Stromal cell of bone marrow (primary cell): ENCODE measurements around the gene SLC13A3.

Experiments used
- DNase-seq: peaks from one replicate; pipeline ENCODE4 v3.0.0-alpha.2; 2012; ENCODE audit warnings: low read depth

Gene SLC13A3

GRCh38 chr20:46605978-46606816 is 45.1 kb downstream of the SLC13A3 start:
- no peak for DNase-seq

- no peak for DNase-seq
These were observed 46.1 kb downstream of the SLC13A3 start for GRCh38 chr20:46605181-46605580.

GRCh38 chr20:46604551-46605133 is 46.6 kb downstream of the SLC13A3 start:
- DNase-seq = no peak

GRCh38 chr20:46602429-46602828 is 48.8 kb downstream of the SLC13A3 start:
- no peak for DNase-seq

GRCh38 chr20:46601603-46602122 is 49.6 kb downstream of the SLC13A3 start:
- no peak for DNase-seq

- DNase-seq = no peak
These were observed 50.9 kb downstream of the SLC13A3 start for GRCh38 chr20:46600286-46600752.

GRCh38 chr20:46599227-46599987 is 51.9 kb downstream of the SLC13A3 start:
- DNase-seq = no peak

GRCh38 chr20:46595933-46596332 is 55.3 kb downstream of the SLC13A3 start:
- no peak for DNase-seq

GRCh38 chr20:46594725-46595124 is 56.5 kb downstream of the SLC13A3 start:
- no peak for DNase-seq

GRCh38 chr20:46592580-46593362 is 58.5 kb downstream of the SLC13A3 start:
- no peak for DNase-seq

- DNase-seq = no peak
These were observed 60.8 kb downstream of the SLC13A3 start for GRCh38 chr20:46590443-46590842.

- no peak for DNase-seq
These were observed 62.4 kb downstream of the SLC13A3 start for GRCh38 chr20:46588532-46589511.

GRCh38 chr20:46587986-46588385 is 63.3 kb downstream of the SLC13A3 start:
- no peak for DNase-seq

GRCh38 chr20:46586724-46587123 is 64.5 kb downstream of the SLC13A3 start:
- DNase-seq = no peak

GRCh38 chr20:46584508-46584907 is 66.8 kb downstream of the SLC13A3 start:
- DNase-seq = no peak

GRCh38 chr20:46583411-46584214 is 67.6 kb downstream of the SLC13A3 start:
- DNase-seq = no peak

- no peak for DNase-seq
These were observed 68.6 kb downstream of the SLC13A3 start for GRCh38 chr20:46582648-46583047.

- DNase-seq = no peak
These were observed 69.9 kb downstream of the SLC13A3 start for GRCh38 chr20:46581391-46581790.

GRCh38 chr20:46580613-46581205 is 70.5 kb downstream of the SLC13A3 start:
- DNase-seq = no peak
